HepG2 (cell line): Measurements from ENCODE around the gene TFPI. TPM values are rescaled to one million over a fixed set of nuclear protein-coding genes. Genes with fewer than 3 reads are reported as not detected.

Experiments
- AHR ChIP-seq: IDR thresholded peaks from 2 replicates; pipeline ENCODE4 v1.6.1; 2018; ENCODE audit warnings: missing genetic modification reagents, missing compliant biosample characterization
- ATF6 ChIP-seq: sonication (generic); formaldehyde crosslinking; conservative IDR thresholded peaks from 2 replicates; pipeline ENCODE4 v1.4.0; 2020; ENCODE audit warnings: missing genetic modification reagents
- ETV6 ChIP-seq: sonication (generic); formaldehyde crosslinking; conservative IDR thresholded peaks from 2 replicates; pipeline ENCODE4 v1.4.0; 2020; ENCODE audit warnings: missing genetic modification reagents
- FIP1L1 ChIP-seq: fragments of 200-400 bp; formaldehyde crosslinking; IDR thresholded peaks from 2 replicates; pipeline ENCODE4 v1.6.1; 2018; ENCODE audit warnings: low read depth, mild to moderate bottlenecking, low read length, moderate library complexity, borderline replicate concordance; ENCODE audit not compliant: insufficient read depth
- HMG20A ChIP-seq: IDR thresholded peaks from 2 replicates; pipeline ENCODE4 v1.6.1; 2016; ENCODE audit warnings: borderline replicate concordance
- HOXA5 ChIP-seq: sonication (generic); formaldehyde crosslinking; IDR thresholded peaks from 2 replicates; pipeline ENCODE4 v1.4.0; 2020; ENCODE audit warnings: missing genetic modification reagents
- KLF12 ChIP-seq: sonication (generic); formaldehyde crosslinking; IDR thresholded peaks from 2 replicates; pipeline ENCODE4 v1.4.0; 2020; ENCODE audit warnings: missing genetic modification reagents, borderline replicate concordance
- SNAI1 ChIP-seq: sonication (generic); formaldehyde crosslinking; IDR thresholded peaks from 2 replicates; pipeline ENCODE4 v1.5.0; 2020; ENCODE audit warnings: mild to moderate bottlenecking, missing genetic modification reagents, borderline replicate concordance
- TAF15 ChIP-seq: fragments of 200-400 bp; formaldehyde crosslinking; IDR thresholded peaks from one replicate; pipeline ENCODE4 v1.6.1; 2018; ENCODE audit warnings: mild to moderate bottlenecking, low read depth, low read length; ENCODE audit not compliant: poor library complexity, severe bottlenecking
- ZFP36L2 ChIP-seq: sonication (generic); formaldehyde crosslinking; IDR thresholded peaks from 2 replicates; pipeline ENCODE4 v1.4.0; 2020; ENCODE audit warnings: missing genetic modification reagents
- ZNF33B ChIP-seq: sonication (generic); formaldehyde crosslinking; IDR thresholded peaks from 2 replicates; pipeline ENCODE4 v1.5.1; 2020; ENCODE audit warnings: mild to moderate bottlenecking, missing genetic modification reagents
- ZNF484 ChIP-seq: sonication (generic); formaldehyde crosslinking; IDR thresholded peaks from 2 replicates; pipeline ENCODE4 v1.5.1; 2020; ENCODE audit warnings: mild to moderate bottlenecking, low read depth, missing genetic modification reagents, borderline replicate concordance
- ZNF543 ChIP-seq: sonication (generic); formaldehyde crosslinking; IDR thresholded peaks from 2 replicates; pipeline ENCODE4 v1.4.0; 2020; ENCODE audit warnings: mild to moderate bottlenecking, missing genetic modification reagents
- ZNF564 ChIP-seq: sonication (generic); formaldehyde crosslinking; IDR thresholded peaks from 2 replicates; pipeline ENCODE4 v1.8.1; 2023; ENCODE audit warnings: mild to moderate bottlenecking, missing genetic modification reagents
- ZNF598 ChIP-seq: sonication (generic); formaldehyde crosslinking; IDR thresholded peaks from 2 replicates; pipeline ENCODE4 v1.5.1; 2020; ENCODE audit warnings: mild to moderate bottlenecking, missing genetic modification reagents, borderline replicate concordance
- ZNF672 ChIP-seq: sonication (generic); formaldehyde crosslinking; IDR thresholded peaks from 2 replicates; pipeline ENCODE4 v1.8.1; 2022; ENCODE audit warnings: missing genetic modification reagents
- ZNF709 ChIP-seq: sonication (generic); formaldehyde crosslinking; IDR thresholded peaks from 2 replicates; pipeline ENCODE4 v1.5.0; 2020; ENCODE audit warnings: mild to moderate bottlenecking, missing genetic modification reagents
- ZNF841 ChIP-seq: sonication (generic); formaldehyde crosslinking; IDR thresholded peaks from 2 replicates; pipeline ENCODE4 v1.8.1; 2023; ENCODE audit warnings: missing genetic modification reagents, borderline replicate concordance
- polyA plus RNA-seq, 8 experiments: library from polyadenylated mRNA; depleted of rRNA in 3 of 8; stranded (reverse) in 7 of 8; unstranded in 1 of 8; fragments of >200 nt; fragmentation: Illumina TruSeq in 4 of 8; extraction: Trizol in 4 of 8; gene quantifications; 2 replicates each; pipeline versions ENCODE4 v1.2.1 to v1.2.3, GENCODE V29; 2011 to 2016; ENCODE audit warnings: low read depth in 4 of 8, missing spikeins in 1 of 8, mixed read lengths in 1 of 8; ENCODE audit not compliant: insufficient read depth in 1 of 8
- total RNA-seq, 5 experiments: library from RNA; depleted of rRNA; stranded (reverse); fragments of >200 nt; fragmentation: Illumina TruSeq; extraction: Trizol; gene quantifications; 2 replicates each; pipeline ENCODE4 v1.2.3, GENCODE V29; 2016; ENCODE audit warnings: low read depth in 1 of 5
- TF ChIP-seq, protein P1 (sequence below): sonication (generic); formaldehyde crosslinking; IDR thresholded peaks from 2 replicates; pipeline ENCODE4 v1.5.0; 2020; ENCODE audit warnings: mild to moderate bottlenecking, missing genetic modification reagents, moderate library complexity
- TF ChIP-seq, protein P2 (sequence below): sonication (generic); formaldehyde crosslinking; conservative IDR thresholded peaks from 2 replicates; pipeline ENCODE4 v1.8.0; 2022; ENCODE audit warnings: mild to moderate bottlenecking, moderate library complexity, missing genetic modification reagents
- TF ChIP-seq, protein P3 (sequence below): sonication (generic); formaldehyde crosslinking; IDR thresholded peaks from 2 replicates; pipeline ENCODE4 v1.4.0; 2020; ENCODE audit warnings: missing genetic modification reagents, mild to moderate bottlenecking, borderline replicate concordance
- TF ChIP-seq, protein P4 (sequence below): IDR thresholded peaks from 2 replicates; pipeline ENCODE4 v1.6.1; 2016; ENCODE audit warnings: mild to moderate bottlenecking

TFPI gene
- total and polyA plus RNA-seq, 2 of the 13 experiments (the other 11 are each of a cell fraction or from before 2014, with no cell fraction given) = 301 to 436 TPM

GRCh38 chr2:187544371-187545080, 9.7 kb downstream of the TFPI start (continued):
- no peak for TF ChIP-seq ZNF709
- TF ChIP-seq FIP1L1 = no peak
- TF ChIP-seq HOXA5 (CRISPR knock-in tag) = no peak
- no peak for TF ChIP-seq ZNF484
- TF ChIP-seq, protein P1, sequence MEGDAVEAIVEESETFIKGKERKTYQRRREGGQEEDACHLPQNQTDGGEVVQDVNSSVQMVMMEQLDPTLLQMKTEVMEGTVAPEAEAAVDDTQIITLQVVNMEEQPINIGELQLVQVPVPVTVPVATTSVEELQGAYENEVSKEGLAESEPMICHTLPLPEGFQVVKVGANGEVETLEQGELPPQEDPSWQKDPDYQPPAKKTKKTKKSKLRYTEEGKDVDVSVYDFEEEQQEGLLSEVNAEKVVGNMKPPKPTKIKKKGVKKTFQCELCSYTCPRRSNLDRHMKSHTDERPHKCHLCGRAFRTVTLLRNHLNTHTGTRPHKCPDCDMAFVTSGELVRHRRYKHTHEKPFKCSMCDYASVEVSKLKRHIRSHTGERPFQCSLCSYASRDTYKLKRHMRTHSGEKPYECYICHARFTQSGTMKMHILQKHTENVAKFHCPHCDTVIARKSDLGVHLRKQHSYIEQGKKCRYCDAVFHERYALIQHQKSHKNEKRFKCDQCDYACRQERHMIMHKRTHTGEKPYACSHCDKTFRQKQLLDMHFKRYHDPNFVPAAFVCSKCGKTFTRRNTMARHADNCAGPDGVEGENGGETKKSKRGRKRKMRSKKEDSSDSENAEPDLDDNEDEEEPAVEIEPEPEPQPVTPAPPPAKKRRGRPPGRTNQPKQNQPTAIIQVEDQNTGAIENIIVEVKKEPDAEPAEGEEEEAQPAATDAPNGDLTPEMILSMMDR (CRISPR knock-in tag) = no peak
- TF ChIP-seq ZNF564 (CRISPR knock-in tag) = no peak
- TF ChIP-seq ETV6 (CRISPR knock-in tag) = no peak
- TF ChIP-seq ZNF598 = 0 out of 2 replicates have a peak, but pooled peaks have one; percentile 37
- TF ChIP-seq ZFP36L2 (CRISPR knock-in tag) = no peak
- TF ChIP-seq SNAI1 (CRISPR knock-in tag) = 0 out of 2 replicates have a peak, but pooled peaks have one; percentile 36
- TF ChIP-seq ATF6 = no peak
- TF ChIP-seq ZNF543 = no peak
- TF ChIP-seq, protein P2, sequence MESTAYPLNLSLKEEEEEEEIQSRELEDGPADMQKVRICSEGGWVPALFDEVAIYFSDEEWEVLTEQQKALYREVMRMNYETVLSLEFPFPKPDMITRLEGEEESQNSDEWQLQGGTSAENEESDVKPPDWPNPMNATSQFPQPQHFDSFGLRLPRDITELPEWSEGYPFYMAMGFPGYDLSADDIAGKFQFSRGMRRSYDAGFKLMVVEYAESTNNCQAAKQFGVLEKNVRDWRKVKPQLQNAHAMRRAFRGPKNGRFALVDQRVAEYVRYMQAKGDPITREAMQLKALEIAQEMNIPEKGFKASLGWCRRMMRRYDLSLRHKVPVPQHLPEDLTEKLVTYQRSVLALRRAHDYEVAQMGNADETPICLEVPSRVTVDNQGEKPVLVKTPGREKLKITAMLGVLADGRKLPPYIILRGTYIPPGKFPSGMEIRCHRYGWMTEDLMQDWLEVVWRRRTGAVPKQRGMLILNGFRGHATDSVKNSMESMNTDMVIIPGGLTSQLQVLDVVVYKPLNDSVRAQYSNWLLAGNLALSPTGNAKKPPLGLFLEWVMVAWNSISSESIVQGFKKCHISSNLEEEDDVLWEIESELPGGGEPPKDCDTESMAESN (CRISPR knock-in tag) = no peak
- TF ChIP-seq ZNF672 (CRISPR knock-in tag) = no peak
- no peak for TF ChIP-seq HMG20A (CRISPR knock-in tag)
- TF ChIP-seq, protein P3, sequence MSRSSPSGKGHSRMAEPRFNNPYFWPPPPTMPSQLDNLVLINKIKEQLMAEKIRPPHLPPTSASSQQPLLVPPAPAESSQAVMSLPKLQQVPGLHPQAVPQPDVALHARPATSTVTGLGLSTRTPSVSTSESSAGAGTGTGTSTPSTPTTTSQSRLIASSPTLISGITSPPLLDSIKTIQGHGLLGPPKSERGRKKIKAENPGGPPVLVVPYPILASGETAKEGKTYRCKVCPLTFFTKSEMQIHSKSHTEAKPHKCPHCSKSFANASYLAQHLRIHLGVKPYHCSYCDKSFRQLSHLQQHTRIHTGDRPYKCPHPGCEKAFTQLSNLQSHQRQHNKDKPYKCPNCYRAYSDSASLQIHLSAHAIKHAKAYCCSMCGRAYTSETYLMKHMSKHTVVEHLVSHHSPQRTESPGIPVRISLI (CRISPR knock-in tag) = 0 out of 2 replicates have a peak, but pooled peaks have one; percentile 48
- no peak for TF ChIP-seq AHR (CRISPR knock-in tag)
- TF ChIP-seq, protein P4, sequence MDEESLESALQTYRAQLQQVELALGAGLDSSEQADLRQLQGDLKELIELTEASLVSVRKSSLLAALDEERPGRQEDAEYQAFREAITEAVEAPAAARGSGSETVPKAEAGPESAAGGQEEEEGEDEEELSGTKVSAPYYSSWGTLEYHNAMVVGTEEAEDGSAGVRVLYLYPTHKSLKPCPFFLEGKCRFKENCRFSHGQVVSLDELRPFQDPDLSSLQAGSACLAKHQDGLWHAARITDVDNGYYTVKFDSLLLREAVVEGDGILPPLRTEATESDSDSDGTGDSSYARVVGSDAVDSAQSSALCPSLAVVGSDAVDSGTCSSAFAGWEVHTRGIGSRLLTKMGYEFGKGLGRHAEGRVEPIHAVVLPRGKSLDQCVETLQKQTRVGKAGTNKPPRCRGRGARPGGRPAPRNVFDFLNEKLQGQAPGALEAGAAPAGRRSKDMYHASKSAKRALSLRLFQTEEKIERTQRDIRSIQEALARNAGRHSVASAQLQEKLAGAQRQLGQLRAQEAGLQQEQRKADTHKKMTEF (CRISPR knock-in tag) = no peak
- no peak for TF ChIP-seq ZNF33B (CRISPR knock-in tag)
- TF ChIP-seq ZNF841 = no peak
- no peak for TF ChIP-seq KLF12
- no peak for TF ChIP-seq TAF15
